RWPE1 (cell line): ENCODE results near the gene UBAC2.

Experiments
- CTCF ChIA-PET: fragments of 350-600 bp; sonication (Branson Sonifier 250); formaldehyde crosslinking; extraction: SDS; loops from one replicate; lab custom pipeline; 2021; lab: Yijun Ruan, JAX
- POLR2A ChIA-PET: fragments of 400-600 bp; formaldehyde crosslinking; extraction: SDS; loops from one replicate; lab custom pipeline; 2020; ENCODE audit warnings: antibody characterized with exemption; ENCODE audit not compliant: low non-redundant PET; lab: Yijun Ruan, JAX
- DNase-seq: peaks from one replicate; pipeline ENCODE4 v3.0.0; 2012; ENCODE audit warnings: low spot score
- H3K27ac ChIP-seq: fragments of 450-650 bp; 2 replicates; pipeline ENCODE4 v1.5.1; 2017
- TF ChIP-seq, protein P1 (sequence below): fragments of 450-650 bp; conservative IDR thresholded peaks from 2 replicates; pipeline ENCODE4 v1.5.1; 2017; ENCODE audit warnings: low read depth, mild to moderate bottlenecking

UBAC2 gene

GRCh38 chr13:99345345-99345744 is 144.7 kb downstream of the UBAC2 start:
- POLR2A ChIA-PET: no interaction called here
- CTCF ChIA-PET: no interaction called here
- no peak overlapping the region for H3K27ac ChIP-seq
- TF ChIP-seq, protein P1, sequence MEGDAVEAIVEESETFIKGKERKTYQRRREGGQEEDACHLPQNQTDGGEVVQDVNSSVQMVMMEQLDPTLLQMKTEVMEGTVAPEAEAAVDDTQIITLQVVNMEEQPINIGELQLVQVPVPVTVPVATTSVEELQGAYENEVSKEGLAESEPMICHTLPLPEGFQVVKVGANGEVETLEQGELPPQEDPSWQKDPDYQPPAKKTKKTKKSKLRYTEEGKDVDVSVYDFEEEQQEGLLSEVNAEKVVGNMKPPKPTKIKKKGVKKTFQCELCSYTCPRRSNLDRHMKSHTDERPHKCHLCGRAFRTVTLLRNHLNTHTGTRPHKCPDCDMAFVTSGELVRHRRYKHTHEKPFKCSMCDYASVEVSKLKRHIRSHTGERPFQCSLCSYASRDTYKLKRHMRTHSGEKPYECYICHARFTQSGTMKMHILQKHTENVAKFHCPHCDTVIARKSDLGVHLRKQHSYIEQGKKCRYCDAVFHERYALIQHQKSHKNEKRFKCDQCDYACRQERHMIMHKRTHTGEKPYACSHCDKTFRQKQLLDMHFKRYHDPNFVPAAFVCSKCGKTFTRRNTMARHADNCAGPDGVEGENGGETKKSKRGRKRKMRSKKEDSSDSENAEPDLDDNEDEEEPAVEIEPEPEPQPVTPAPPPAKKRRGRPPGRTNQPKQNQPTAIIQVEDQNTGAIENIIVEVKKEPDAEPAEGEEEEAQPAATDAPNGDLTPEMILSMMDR: no peak
- DNase-seq: no peak

DNA sequence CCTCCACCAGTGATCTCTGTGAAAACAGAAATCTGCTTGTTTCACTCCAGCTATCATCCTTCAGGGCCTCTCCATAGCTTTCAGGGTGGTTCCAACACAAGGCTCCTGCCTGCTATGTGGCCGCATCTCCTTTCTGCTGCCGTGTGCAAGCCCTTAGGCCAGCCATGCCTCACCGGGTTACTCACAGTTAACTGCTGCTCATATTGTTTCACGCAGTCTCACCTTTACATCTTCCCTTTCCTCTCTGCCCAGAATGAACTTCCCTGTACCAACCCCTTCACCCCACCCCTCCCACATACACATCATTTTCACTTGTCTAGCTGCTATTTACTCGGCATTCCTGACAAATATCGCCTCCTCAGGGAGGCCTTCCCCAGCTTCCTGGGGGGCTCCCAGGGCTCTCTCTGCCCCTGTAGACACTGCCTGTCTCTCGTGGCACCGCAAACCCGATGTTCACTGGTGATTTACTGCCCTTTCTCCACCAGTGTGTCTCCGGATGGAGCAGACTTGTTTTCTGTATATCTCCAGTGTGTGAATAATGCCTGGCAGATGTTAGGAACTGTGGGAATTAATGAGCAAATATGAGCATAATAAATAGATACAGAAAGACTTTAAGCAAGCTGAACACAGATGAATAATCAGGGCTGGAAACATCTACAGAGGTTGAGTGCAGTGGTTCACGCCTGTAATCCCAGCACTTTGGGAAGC is 145.8 kb downstream of the UBAC2 start:
- ChIA-PET POLR2A (no interaction called here), CTCF (interaction anchor here (0.6 kb wide), 1 partner anchor 583 kb away, joined by 3 read pairs; no protein-coding TSS in a partner anchor)
- no peak overlapping the region for H3K27ac ChIP-seq
- TF ChIP-seq, protein P1: no peak
- DNase-seq: no peak

GRCh38 chr13:99347335-99347878 is 146.8 kb downstream of the UBAC2 start:
- ChIA-PET CTCF (interaction anchor here (0.6 kb wide), 1 partner anchor 584 kb away, joined by 3 read pairs; no protein-coding TSS in a partner anchor), POLR2A (no interaction called here)
- TF ChIP-seq, protein P1: no peak
- H3K27ac ChIP-seq: no peak overlapping the region
- DNase-seq: no peak

GRCh38 chr13:99347911-99348451 is 147.3 kb downstream of the UBAC2 start:
- CTCF ChIA-PET: no interaction called here
- TF ChIP-seq, protein P1: no peak
- POLR2A ChIA-PET: no interaction called here
- DNase-seq: no peak
- H3K27ac ChIP-seq: no peak overlapping the region

GRCh38 chr13:99350191-99350590 is 149.5 kb downstream of the UBAC2 start:
- CTCF ChIA-PET: no interaction called here
- POLR2A ChIA-PET: no interaction called here
- no peak overlapping the region for H3K27ac ChIP-seq
- TF ChIP-seq, protein P1: no peak
- no peak for DNase-seq

DNA sequence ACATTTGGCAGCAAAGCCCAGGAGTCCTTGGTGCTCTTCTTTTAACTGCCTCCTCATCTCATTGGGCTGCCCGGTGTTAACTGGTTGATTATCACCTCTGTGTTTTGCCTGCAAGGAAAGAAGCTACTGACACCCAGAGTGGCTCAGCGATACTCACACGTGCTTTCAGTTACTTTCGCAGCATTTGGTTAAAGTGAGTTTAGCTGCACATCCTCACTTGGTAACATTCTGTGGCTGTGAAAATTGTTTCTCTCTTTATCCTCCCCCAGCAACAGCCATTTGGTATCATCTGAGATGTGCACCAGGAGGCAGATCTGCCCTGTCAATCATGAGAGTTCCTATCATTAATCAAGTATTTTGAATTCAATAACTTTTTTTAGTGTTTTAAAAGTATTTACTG is 151.1 kb downstream of the UBAC2 start:
- POLR2A ChIA-PET: no interaction called here
- CTCF ChIA-PET: interaction anchor here (0.5 kb wide), 1 partner anchor 175 kb away, joined by 3 read pairs; no protein-coding TSS in a partner anchor
- TF ChIP-seq, protein P1: no peak
- DNase-seq: no peak
- no peak overlapping the region for H3K27ac ChIP-seq
